Activated CD4-positive, CD25-positive, alpha-beta regulatory T cell treated with anti-CD3 and anti-CD28 coated beads, Interleukin-2, amount 50 U/mL, for 72 hours (primary cell): ENCODE results near the gene PDE4D.
"Not testable (repeated sequence)": the region's sequence is repeated elsewhere in the genome, so short reads cannot be mapped to it uniquely, and the experiment has no call there.

Experiments used
- DNase-seq: peaks from one replicate; pipeline ENCODE4 v3.0.0; 2021

The PDE4D gene

DNA sequence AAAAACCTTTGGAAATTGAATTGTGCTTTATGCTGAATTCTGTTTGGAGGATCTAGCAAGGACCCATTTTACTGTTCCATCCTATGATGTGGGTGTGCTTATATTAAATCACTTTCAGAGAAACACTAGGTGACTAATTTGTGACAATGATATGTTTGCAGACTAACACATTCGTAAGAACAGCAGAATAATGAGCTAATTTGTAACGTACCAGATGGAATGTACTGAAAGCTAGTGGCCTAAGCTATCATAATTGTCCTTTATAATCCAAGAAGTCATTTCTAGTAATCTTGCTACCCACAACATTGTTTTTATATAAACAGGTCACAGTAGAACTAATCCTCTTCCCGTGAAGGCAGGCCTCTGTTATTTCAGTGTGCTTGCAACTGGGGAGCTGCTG is 292.5 kb downstream of the PDE4D start:
- no peak for DNase-seq

DNA sequence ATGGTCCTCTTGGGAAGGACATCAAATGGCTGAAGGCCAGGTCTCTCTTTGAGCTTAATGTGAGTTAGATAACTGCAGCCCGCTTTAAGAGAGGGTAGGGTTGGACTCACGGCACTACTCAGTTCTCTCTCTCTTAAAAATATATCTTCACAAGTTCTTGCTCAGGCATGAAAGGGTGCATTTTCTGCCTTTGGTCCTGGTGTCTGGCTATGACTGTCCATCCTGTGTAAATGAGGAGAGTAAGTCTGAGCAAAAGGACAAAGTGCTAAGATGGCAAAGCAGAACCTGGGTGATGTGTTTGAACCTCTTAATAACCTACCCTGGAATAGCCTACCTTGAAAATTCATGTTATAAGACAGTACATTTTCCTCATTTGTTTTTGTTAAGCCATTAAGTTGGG is 293.4 kb downstream of the PDE4D start:
- no peak for DNase-seq

DNA sequence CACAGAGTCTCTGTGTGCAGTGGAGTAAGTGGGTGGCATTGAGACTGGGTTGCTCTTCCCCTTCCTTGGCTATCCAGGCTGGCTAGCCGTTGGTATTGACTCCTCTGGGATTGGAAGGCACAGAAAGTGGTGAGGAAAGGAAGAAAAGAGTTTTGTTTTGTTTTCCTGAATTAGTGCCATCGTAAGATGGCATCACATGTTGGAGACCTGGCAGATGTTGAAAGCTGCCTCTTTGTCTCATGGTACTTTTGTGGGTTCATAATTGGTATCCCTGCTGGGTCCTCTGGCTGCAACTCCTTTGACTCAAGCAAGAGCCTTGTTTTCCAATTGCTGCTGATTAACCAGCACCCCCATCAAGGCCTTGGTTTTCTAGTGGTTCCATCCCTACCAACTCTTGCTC is 293.8 kb downstream of the PDE4D start:
- DNase-seq: no peak

DNA sequence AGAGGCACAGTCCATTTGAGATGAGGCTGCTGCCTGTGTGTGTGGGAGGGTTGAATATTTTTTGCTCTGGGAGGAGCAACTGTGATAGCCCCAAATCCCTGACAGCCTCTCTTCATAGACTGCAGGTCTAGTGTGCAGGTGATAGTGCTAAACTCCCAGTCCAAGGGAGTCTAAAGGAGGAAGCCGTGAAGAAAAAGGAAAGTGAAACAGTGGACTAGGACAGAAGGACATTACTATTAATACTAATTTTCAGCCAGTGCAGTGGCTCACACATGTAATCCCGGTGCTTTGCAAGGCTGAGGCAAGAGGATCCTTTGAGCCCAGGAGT is 295.0 kb downstream of the PDE4D start:
- no peak for DNase-seq

DNA sequence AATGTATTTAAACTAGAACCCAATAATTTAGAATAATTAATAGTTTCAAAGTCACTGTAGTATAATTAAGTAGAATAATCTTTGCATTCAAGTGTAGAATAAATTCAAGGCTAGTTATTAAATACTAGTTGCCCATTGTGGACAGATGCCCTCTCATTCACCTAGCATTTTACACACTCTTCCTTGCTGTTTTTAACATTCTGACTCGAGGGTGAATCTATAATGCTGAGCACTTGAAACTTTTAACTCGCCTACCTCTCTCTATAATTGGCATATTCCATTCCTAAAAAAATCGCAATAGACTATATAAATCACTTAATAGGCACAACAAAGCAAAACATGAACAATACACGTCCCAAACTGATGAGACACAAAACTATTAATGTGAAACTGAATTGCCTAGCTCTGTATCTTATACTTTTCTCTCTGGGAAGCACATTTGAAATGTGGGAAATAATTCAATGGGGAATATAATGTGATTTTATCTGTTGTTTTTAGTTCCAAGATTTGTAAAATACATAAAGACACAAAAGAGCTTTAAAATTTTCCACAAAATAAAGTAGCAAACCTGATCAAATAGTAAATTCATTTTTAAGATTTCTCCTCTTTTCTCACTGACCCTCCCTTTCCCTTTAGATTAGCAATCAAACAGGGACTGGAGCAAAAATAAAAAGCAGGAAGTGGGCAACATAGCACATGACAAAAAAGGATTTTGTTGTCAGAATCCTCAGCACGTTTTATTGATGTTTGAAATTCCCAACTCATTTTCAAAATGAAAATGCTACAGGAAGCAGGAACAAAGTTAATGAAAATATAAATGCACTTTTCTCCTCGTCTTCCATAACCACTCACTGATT is 295.6 kb downstream of the PDE4D start:
- DNase-seq: no peak

DNA sequence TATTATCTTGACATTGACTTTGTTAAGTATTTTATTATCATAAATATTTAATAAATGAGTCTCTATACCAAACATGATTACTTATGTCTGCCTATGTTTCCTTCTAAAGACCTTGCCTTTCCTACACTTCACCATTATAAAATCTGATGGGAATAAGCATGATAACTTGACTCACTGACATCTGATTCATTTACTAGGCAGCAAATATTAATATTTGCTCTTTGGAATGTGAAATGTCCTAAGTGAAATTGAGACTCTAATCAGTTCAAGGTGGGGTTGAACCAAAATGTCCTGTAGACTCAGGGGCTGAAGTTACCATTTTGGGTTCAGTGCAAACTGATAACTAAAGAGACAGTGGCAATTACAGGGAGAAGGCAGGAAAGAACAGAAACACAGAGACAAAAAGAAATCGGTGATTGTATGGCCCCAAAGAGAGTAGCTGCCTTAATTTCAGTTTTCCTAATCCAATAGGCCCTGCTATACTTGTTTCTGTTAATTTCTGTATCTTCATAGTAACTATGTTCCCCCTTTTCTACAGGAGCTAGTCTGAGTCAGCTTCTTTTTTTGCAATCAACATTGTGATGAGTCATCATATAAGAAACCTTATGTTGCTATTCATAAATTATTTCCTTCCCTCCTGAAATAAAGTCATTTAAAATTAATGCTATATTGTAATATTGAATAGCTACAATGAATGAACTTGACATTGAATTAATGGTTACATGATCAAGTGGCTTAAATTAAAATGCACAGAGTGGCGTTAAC is 296.8 kb downstream of the PDE4D start:
- no peak for DNase-seq

DNA sequence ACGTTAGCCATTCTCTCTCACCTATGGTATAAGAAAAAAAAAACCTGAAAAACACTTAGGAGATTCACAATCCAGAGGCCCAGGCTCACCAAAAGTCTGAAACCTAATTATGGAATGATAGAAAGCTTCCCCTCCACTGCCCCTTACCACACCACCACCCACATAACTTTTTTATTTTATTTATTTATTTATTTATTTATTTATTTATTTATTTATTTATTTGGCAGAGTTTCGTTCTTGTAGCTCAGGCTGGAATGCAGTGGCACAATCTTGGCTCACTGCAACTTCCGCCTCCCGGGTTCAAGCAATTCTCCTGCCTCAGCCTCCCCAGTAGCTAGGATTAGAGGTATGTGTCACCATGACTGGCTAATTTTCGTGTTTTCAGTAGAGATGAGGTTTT is 299.4 kb downstream of the PDE4D start:
- DNase-seq: not testable (repeated sequence)

DNA sequence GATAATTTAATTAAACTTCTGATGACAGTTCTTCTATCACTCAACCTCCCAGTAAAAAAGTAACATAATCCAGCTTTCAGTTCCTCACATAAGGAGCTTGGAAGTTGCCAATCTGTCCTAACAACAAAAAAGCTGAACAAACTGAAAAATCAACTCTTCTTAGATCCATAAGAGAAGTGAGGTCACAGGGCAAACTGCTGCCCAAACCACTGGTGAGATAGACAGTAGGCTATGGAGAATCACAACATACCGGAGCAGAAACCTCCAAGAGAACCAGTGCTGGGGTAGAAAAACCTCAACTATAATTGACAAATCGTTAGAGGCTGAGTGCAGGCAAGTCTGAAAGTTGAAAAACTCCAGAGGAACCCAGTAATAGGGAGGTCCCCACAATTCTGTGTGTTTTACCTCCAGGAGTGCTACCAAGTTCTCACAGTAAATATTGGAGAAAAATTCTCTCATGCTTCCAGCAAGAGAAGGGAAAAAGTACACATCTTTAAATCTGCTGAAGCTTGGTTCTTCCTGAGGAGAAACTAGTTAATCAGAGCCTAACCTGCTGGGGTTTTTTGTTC is 300.0 kb downstream of the PDE4D start:
- DNase-seq: no peak

DNA sequence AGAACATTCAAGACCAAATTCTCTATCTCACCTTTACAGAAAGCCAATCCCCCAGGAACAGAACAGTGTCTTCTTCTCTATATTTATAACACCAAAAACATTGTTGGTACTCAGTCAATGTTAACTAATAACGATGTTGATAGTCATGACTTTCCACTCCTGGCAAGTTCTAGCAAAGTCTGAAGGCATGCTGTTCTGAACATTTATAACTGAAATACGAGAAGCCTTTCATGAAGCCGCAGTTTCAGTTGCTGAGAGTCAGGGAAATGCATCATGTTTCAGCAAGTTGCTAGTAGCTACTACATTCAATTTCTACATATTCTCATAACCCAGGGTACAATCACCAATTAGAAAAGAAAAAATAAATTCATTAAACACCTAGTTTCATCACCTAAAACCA is 301.4 kb downstream of the PDE4D start:
- DNase-seq: no peak

DNA sequence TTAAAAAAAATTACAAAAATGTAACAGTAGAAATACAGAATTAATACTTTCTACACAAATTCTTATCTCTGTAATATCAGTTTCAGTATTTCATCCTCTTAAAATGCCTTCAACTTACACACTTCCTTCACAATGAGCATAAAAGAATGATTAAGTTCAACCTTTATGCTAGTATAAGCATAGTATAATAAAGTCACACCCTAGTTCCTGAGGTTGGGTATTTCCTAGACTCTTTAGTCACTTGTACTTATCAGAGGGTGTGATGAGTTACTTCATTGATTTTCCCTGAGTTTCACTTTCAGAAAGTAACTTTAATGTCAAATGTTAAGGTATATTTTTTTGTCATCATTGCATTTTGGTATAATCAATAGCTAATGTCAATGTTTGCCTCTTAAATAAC is 302.4 kb downstream of the PDE4D start:
- no peak for DNase-seq

DNA sequence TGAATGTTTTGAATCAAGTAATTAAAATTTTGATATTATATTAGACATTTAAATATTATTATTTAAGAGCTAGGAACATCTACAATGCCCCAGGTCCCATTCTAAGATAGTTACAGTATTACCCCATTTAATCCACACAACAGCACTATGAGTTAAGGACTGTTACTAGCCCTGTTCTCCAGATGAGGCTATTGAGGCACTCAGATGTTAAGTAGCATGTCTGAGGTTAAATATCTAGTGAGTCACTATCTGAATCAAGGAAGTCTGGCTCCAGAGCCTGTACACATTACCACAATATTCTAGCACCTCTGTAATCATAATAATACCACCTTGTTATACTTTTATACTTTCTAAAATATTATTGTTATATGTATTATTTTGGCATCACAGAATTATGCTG is 304.6 kb downstream of the PDE4D start:
- DNase-seq: no peak

DNA sequence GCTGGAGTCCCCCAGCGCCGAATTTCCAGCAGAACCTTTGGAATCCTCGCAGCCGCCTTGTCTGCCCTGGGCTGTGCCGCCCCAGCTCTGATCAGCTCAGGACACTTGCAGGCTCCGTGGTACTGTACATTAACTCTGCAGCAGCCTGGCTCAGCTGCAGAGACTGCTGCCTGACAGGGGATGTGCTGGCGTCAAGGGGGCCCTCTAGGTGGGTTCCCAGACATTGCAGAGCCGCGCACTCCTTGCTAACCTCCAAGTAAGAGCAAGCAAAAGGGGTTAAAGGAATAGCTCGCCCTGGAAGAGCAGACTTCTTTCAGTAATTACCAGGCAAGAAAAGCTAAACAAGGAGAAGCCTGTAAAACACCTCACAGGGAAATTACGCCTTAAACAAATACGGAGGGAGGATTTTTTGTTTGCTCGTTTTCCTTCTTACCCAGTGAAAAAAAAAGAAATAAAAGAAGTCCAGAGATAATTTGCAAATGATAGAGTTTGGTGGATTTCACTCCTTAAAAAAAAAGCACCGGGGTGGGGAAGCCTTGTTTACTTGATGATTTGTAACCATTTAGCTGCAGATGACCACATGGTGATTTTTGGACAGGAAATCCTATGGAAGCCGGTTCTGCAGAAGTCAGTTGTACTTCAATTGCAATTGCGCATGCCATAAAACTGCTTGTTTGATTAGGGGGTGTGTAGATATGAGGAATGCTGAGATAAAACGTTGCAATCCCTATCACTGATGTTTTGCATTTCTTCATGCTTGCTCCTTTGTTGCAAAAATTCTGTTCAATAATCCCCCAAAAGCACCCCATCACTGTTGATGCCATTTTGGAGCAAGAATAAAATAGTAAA is 305.8 kb downstream of the PDE4D start:
- DNase-seq: no peak

DNA sequence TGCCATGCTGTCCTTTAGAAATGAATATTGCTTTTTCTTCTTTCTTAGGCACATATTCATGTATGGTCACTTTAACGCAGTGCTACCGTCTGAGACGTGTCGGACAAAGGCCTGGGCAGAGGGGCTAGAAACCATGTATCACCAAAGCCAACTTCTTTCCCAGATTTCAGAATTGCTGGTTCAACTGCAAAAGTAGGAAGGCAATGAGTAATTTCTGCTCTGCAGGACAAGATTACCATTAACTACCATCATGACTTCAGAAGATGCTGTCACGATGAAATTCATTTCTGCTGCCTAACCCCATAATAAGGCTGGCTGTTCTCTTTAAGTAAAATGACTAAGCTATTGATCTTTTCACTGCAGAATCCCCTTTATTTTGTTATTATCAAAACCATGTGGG is 306.7 kb downstream of the PDE4D start:
- DNase-seq: no peak

DNA sequence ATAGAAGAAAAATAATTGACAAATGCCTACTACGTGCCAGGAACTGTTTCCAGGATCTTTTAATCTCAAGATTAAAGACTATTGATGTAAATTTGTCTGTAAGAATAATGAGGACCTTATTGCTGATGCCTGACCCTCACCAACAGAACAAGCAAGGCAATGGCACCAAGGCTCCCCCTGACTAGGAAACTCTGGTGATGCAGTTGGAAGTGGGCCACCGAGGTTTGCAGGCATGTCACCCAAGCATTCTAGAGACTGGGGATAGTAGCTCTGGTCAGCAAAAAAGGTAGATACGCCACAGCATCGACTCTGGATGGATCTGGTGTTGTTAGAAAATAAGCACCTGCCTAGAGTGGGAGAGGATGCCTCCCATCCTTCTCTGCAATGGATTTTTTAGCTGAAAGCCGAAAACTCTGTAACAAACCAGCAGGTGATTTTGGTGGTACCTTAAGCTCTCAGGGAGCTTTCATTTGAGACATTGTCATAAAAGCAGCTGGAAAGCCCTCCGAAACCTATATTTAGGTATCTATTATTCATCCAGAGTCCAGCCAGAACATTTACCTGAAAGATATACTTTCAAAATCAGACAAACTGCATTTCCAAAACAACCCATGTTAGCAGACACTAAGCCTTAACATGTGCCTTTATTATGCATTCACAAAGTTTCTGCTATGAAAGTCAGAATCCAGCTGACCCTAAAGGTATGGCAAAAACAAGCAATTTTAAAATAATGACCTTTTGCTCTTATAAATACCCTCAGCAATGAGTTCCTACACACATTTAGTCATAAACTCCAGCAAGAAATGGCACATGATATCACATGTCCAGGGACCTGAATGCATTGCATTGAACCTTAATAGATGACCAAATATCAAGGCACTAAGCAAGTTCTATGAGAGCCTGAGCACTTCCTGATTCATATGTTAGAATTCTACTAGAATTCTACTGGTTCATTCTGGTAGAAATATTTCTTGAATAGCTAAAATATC is 308.4 kb downstream of the PDE4D start:
- DNase-seq: no peak

DNA sequence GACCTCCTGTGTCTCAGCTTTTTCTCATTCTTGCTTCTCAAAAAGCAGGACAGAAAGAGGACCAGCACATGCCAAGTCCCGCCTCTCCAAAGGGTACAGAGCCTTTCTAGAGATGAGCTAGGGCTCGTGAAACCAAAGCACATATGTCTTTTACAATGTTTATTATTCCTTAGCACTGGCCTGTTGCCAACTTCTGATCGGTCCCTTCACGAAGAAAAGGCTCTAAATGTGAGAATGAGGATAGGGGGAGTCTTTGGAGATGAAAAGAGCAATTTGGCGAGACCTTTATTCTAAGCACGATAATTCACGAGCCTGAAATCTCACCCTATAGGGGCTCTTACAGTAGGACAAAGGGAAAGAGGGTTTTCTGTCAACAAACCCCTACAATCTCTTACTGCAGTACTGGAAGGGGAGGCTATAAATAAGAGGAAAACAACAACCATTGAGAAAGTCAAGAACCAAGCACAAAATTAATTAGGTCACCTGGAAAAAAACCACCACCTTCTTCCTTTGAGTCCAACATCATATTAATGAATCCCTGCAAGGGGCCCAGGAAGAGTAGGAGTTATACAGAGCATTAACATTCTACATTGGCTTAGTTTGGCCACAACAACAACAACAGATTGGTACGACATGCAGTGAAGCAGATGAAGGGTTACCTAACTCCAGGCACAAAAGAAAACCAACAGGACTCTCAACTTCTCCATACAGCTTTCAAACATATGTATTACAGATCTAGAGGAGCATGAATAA is 309.5 kb downstream of the PDE4D start:
- DNase-seq: no peak

DNA sequence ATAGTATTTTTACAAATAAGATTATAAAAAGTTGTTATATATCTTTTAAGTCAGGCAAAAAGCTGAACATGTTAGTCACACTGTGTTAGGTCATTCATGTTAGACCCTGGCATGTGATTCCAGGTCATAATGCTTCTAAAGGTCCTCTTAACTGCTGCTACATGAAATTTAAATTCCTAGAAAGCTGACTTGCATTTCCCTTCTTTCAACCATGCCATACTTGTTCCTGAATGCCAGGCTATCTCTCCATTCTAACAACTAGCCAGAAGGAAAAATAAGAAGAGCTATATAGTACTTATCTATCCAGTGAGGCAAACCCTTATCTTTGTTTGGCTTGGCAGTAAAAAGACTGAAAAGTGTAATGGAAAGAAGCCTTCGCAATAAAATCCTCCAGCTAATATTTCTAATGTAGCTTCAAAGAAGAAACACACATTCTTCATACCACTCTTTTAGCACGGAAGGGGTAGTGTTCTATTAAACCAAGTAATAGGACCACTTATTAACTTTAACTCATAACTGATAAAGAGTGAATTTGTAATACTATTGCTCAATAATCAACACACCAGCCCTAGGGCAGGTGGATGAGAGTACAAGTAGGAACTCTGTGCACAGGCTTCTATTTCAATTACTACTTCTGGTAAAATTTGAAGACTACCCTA is 310.2 kb downstream of the PDE4D start:
- no peak for DNase-seq

DNA sequence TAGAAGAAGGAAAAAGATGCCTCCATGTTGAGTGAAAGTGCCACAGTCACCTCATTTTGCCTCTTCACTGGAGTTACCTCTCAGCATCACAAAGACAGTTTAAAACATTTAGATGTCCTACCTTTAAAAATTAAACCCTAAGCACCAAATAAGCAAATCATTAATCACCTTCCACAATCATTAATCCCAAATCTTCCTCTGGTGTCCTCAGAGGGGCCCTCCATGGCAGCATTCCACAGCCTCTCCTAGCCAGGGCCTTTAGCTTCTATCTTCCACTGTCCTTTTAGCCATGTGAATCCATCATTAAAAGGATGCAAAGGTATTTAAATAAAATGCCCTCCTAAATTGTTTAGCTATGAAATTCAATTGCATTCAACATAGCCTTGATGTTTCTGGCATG is 310.8 kb downstream of the PDE4D start:
- DNase-seq: no peak

DNA sequence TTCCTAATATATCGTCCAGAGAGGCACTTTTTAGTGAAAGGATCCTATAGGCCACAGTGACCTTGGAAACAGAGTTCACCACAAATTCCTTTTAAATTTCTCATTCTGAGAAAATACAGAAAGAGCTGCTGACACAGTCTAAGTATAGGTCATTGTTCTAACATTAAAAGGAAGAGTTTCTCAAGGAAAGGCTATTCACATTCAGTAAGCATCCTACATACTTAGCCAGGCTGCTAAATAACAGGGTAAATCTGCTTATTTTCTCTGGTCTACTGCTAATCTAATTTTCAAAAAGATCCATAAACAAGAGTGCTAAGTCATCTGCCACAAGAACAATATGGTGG is 313.7 kb downstream of the PDE4D start:
- no peak for DNase-seq

DNA sequence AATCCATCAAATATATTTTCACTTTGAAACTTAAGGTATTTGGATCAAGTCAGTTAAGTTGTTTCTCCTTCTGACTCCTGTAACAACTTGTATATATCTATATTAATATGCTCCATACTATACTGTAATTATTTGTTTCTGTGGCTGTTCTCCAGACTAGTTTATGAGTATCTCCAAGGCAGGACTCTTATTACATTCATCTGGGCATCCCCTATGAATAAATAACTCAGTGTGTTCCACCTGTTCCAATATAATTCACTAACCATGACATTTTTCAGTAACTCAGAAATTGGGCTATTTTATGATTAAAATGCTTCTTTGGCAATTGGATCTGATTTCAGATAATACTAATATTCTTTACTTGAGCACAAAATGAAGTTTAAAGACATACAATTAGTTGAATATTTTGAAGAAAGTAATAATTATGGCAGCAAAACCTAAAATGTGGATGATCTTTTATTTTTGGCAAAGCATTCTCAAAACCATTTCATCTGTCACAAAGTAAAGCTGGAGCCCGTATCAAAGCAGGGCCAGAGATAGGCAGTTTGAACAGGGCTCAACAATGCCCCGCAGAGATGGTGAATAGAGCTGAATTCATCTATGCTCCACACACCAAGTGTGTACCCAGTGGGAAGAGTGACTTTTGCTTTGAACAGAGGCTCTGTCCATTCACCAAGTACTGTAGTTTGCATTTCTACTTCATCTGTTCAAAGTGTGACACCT is 314.3 kb downstream of the PDE4D start:
- DNase-seq: no peak

DNA sequence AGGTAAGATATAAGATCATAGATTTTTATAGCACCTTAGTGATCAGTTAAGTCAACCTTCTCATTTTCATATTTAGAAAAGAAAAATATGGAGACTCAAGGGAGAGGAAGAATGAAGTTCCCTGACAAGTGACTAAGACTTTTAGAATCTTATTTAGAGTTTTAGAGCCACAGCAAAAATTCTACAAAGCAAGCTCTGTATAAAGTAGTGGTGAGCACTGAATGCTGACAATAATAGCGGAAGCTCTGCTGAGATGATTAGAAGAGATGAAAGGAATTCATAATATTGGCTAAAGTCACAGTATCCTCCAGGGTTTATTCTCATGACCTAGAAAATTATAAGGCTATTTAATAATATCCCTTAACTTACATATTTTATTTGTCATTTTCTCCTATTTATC is 316.0 kb downstream of the PDE4D start:
- DNase-seq: no peak
